HG03095 (cell line): ENCODE data around the gene KIF17.
"Not testable (repeated sequence)": the region's sequence is repeated elsewhere in the genome, so short reads cannot be mapped to it uniquely, and the experiment has no call there.

Experiments used
- ATAC-seq: cut with Tn5 transposase; IDR thresholded peaks from one replicate; pipeline ENCODE4 v1.9.1; 2021; ENCODE audit warnings: moderate library complexity; ENCODE audit not compliant: unreplicated experiment

The KIF17 gene

DNA sequence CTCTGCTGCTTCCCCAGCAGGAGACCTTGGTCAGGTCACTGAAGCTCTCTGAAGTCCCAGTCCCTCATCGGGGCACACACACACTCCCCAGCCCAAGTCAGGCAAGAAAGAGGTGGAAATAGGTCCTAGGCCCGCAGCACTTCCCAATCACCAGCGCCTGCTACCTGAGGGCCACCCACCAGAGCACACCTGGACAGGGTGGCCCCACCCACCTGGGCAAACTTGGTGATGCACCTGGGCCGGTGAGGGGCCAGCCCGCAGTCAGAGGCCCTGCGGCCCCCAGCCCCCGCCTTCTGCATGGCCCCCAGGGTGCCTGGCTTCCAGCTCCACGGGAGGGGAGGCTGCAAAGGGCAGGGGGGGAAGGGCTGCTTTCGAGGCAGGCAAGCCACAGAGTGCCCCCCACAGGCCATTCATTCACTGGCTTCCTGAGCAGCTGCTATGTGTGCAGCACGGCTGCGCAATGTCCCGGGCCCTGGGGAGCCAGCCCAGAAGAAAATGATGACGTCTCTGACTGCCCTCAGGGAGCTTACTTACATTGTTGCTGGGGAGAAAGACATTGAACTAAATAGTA is 10.0 kb upstream of the KIF17 start:
- no peak for ATAC-seq

DNA sequence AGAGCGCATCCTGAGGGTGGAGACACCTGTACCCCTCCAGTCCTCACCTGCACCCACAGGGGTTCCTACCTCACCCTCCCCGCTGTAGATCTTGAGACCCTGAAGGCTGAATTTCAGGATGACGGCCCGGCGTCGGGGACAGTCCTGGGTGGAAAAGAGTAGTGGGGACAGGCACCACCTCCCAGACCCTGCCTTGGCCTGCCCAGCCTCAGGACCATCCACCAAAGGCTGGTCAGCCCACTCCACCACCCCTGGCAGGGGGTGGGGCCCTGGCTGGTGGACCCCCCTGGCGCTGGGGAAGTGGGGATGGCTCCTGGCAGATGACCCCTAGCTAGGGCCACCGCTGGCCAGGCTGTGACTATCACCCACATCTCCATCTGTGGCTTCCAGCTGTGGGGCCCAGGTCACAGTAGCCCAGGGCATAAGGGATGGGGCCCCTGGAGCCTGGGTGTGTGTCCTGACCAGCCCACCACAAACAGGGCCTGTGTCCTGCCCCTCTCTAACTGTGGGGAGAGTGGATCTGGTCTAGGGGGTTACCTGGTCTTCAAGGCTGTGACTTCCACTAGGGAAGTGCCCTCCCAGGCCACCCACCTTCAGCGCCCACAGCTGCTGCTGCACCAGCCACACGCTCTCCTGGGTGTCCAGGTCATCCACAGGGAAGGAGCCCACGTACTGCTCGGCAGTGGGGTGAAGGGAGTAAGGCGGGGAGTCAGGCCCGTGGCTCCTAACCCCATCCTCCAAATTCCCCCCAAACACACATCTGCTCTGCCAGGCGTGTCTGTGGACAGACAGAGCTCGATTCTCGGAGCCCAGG is 9.3 kb upstream of the KIF17 start:
- ATAC-seq: no peak

DNA sequence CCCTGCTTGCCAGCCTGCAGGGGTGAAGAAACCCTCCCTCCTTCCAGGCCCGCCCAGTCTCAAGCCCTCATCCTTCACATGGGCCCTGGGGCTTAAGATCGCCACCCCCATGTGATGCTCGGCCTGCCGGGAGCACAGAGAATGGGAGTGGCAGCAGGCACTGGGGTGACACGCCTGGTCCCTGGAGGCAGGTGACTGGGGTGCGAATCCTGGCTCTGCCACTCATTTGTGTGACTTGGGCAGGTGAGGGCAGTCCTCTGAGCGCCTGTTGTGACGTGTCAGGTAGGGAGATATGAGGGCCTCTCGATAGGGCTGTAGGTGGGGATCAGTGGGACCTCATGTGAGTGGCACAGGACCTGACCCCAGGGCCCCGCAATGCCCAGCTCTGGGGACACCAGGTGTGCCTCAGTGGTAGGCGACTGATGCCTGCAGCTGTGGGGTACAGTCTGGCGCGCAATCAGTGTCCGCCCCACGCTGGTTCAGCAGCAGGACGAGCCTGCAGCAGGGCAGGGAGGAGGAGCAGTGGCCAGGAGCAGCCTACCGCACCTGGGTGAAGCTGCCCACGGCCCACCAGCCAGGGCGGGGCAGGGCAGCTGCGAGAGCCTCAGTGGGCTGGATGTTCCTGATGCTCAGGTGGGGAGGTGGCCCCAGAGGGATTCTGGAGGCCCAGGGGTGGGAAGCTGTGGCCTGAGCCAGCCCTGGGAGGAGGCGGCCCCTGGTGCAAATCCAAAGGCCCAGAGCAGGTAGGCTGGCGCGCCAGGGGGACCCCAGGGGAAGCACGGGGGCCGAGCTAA is 8.5 kb upstream of the KIF17 start:
- ATAC-seq: no peak

DNA sequence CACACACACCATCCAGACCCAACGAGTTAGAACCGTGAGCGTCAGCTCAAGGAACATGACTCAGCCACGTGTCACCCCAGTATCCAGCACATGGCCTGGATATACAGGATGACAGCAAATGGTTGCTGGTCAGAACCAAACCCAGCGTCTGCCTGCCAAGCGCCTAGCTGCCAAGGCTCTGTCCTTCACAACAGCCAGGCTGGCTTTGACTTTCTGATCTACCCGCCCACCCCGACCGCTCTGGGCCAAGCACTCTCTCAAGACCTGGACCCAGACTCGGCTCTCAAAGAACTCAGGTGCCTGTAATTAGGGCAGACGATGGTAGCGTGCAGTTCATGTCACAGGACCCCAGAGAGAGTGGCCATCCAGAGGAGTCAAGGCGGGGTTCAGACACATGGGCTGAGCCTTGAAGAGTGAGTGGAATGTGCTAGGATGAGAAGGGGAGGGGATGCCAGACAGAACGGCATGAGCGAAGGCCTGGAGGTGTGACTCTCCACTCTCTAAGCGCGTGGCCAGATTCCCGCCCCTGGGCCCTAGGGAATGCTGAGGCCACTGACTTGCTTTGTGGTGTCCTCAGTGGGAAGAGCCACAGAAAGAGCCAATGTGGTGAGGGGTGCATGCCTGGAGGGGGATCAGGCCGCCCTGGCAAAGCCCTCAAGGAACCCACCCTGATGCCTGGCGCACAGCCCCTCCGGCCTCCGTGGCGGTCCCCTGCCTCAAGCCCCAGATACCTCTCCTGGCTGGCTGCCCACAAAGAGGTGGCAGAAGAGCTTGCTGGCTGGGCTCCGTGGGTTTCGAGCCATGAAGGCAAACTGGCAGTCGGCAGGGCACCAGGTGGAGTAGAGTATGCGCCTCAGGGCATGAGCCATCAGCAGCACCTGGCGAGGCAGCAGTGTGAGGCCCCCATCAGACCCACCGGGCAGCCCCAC is 7.6 kb upstream of the KIF17 start:
- ATAC-seq: no peak

DNA sequence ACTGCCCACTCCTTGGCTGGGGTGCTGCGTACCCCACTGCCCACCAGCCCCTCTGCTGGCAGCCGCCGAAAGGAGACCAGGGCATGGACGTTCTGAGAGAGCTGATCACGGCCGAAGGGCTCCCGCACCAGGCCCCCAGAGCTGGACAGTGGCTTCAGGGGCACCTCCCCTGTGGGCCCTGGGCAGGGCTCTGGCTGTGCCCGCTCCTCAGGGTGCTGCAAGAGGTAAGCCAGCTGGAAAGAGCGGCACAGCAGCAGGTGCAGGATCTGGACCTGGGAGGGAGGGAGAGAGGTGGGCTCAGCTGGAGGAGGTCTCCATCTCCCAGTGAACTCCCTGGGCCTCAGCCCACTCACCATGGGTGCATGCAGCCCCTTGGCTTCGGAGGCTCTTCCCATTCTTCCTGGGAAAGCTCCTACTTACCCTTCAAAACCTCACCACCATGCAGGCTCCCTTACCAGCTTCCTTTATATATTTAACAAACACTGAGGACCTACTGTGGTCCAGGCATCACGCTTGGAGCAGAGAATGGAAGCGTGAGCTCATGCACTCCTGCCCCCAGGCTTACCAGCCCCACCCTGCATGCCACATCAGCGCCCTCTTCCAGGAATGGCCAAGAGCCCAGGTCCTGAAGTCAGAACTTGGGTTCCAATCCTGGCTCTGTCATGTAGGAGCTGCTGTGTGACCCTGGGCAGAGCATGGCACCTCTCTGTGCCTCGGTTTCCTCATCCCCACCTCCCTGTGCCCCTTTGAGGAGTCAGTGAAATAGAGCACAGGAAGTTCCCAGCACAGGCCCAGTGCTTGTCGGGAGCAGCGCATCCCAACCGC is 6.8 kb upstream of the KIF17 start:
- no peak for ATAC-seq

DNA sequence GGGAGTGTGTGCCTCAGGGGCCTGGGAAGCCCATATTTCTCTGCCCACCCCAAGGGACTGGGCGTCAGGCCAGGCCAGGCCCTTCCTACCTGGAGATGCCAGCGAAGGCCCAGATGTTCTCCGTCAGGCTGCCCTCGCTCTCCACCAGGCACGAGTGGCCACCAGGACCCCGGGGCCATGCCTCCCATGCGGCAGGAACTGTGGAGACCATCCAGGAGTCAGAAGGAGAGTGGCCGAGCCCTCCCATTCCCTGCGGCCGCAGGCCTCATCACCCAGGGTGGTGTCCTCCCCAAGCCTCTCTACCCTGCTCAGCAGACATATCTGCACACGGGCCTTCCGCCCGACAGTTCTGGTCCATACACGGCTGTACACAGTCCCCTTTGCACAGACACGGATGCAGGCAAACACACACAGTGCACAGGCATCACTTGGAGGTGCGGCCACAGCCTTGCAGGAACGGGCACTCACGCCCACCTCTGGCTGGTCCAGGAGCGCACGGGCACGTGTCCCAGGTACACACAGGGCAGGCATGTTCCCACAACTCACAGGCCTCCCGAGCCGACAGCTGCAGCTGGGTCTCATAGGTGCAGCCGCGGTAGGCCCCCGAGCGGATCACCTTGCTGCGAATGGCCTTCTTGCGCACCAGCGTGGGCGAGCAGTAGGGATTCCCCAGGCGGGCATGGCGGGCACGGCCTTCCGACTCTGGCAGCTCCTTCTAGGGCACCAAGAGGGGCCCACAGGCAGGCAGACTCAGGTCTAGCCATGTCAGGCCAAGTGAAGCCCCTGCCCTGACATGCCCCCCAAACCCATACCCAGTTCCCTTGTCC is 5.9 kb upstream of the KIF17 start:
- no peak for ATAC-seq

DNA sequence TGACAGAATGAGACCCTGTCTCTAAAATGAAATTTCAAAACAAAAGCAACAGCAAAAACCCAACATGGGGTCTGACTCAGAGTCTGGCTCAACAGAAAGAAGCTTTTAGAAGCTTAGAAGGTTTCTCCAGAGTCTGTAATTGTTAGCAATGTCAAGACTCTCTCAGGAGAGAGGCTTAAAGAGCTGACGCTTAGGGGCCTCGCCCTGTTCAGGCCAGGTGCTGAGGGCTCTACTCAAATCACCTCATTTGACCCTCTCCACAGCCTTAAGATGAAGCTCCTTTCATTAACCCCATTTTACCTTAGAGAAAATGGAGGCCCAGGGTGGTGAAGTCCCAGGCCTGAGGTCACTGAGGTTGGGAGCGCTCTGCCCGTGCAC is 5.3 kb upstream of the KIF17 start:
- no peak for ATAC-seq

DNA sequence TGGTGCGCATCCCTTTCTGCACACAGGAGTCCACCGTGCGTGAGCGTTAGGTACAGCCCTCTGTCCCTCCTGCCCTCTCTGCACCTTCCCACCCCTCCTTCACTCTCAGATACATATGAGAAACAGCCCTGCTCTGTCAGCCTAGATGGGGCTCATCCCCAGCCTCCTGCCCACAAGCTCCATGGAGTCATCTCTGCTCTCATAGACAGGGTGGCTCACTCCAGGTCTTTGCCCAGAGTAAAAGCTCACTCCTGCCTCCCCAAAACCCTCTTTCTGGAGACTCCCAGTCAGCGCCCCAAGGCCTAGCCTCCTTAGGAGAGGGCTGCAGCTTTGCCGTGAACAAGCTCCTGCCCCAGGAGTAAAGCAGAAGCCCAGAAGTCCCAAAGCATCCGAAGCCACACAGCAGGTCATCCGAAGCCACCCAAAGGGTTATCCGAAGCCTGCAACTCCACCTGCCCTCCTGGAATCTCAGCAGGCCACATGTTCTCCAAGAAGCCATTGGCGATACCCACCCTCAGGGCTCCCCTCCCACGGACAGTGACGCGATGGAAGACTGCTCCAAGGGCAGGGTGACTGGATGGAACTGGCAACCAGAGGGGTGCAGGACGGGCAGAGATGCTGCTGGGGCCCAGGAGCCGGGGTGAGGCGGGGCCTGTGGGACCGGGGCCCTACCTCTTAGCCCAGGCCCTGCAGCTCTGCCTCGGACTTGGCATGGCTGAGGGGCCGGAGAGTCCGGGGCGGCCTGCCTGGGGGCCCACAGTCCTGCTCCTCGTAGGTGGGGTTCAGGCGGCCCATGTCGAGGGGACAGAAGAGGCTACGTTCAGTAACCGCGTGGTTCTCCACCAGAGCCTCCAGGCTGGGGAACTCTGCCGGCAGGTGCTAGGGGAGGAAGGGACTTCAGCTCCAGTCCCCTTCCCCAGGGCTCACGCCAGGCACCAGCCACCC is 3.6 kb upstream of the KIF17 start:
- no peak for ATAC-seq

DNA sequence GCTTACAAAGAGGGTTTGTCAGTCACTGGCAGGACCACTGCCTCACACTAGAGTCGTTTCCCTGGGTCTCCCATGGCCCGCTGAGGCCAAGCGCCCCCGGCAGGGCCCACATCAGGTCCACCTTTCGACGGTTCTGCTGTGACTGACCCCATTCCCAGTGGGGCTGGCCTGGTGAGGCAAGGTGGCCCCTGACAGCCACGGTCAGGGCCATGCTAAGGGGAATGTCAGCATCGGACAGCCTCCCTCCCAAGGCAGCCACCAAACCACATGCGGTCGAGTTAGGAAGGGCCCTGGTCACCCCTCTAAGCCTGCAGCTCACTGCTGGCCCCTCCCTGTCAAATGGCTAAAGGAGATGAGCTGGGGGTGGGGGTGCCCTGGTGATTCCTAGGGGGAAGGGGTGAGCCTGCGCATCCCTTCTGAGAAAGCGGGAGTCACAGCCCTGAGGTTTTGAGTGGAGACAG is 2.9 kb upstream of the KIF17 start:
- no peak for ATAC-seq

DNA sequence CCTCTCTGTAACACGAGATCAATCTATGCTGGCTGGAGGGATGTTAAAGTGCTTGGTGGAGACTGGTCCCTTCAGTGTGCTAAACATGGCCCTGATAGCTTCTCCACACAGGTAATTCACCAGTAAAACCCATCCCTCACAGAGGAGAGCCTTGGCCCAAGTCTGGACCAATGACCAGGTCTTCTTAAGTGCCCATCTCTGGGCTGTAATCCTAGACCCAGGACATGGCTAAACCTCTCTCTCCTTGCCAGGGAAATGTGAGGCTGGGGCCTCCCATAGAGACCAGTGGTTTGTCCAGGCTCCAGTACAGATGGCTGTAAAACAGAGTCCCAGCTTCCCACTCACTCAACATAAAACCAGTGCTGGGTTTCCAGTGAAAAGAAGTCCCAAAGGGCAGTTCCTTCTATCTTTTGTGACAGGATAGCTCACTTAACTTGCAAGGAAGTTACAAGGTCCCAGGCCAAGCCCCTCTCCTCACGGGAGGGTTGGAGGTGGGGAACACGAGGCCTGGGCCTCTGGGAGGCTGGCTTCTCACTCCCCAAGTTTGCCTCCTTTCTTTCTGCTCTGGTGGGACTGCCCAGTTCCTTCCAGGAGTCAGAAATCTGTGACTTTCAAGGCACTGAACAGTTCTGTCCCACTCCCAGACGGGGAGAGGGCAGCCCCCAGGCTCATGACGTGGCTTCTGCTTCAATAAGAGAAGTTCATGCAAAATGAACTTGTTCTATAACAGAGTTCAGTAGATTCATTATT is 2.2 kb upstream of the KIF17 start:
- no peak for ATAC-seq

DNA sequence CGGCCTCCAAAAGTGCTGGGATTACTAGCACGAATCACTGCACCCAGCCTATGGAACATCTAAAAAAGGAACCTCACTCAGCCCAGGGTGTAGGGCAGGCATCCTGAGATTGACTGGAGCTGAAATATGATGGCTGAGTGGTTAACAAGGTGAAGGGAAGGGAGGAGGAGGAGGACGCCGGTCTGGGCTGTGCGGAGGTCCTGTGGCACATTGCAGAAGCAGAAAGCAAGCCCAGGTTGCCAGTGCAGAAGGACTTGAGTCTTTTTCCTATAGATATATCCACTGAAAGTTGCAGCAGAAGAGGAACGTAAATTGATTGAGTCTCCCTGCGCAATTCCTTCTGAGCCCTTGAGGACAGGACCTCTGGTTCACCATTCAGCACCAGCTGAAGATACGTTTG is 1.5 kb upstream of the KIF17 start:
- ATAC-seq: no peak

DNA sequence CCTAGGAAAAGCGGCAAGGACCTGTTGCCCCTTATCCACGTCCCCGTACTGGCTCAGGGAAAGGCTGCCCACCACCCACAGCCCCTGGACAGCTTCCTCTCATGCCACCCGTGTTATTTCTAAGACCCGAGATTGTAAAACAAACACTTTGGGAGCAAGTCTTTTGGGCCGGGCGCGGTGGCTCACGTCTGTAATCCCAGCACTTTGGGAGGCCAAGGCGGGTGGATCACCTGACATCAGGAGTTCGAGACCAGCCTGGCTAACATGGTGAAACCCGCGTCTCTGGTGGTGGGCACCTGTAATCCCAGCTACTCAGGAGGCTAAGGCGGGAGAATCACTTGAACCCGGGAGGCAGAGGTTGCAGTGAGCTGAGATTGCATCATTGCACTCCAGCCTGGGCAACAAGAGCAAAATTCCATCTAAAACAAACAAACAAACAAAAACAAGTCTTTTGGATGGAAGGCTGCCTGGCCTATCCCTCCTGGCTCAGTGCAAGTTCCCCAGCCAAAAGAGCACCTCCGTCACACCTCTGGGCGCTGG is 606 bp upstream of the KIF17 start:
- not testable (repeated sequence) for ATAC-seq

DNA sequence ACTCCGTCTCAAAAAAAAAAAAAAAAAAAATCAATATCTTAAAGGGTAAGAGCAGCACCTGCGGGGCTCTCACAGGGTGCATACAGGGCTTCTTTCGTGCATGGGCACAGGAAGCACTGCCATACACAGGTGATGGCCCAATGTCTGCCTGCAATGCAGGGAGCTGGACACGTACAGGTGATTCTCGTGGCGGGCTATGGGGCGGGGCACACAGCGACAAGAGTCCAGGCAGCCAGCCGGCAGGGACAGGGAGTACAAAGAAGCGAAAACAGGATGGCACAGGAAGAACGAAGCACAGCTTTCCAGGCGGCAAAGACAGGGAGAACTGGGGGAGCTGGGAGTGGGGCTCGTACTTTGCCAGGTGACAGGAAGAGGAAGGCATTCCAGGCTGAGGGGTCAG is 1.6 kb downstream of the KIF17 start:
- no peak for ATAC-seq

DNA sequence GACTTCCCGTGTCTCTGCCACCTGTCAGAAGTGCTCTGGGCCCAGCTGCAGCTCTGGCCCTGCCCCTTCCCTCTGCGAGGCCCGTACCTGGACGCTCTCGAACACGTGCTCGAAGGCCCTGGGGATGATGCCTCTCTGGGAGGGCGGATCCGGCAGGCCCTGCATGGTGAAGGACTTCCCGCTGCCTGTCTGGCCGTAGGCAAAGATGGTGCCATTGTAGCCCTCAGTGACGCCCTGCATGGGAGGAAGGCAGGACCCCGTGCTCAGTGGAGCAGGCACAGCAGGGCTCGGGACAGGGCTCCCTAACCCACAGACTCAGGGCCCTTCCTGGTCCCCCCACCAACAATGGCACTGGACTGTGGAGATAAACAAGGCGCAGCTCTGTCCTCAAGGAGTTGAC is 2.4 kb downstream of the KIF17 start:
- ATAC-seq: no peak

DNA sequence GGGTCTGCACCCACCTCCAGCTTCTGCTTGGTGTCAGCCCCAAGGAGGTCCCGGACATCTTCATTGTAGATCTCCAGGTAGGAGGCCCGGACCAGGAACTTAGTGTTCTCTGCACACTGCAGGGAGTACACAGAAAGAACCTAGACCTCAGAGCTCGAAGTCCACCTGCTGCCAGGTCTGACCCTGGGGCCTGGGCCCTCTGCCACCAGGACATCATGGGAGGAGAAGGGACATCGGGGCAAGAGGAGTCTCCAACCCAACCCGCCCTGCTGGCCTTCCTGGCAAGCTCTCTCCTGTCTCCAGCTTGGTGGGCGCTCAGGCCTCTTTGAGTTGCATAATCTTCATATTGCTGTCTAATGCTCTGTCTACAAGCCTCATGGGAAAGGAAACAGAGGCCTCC is 4.4 kb downstream of the KIF17 start:
- no peak for ATAC-seq

DNA sequence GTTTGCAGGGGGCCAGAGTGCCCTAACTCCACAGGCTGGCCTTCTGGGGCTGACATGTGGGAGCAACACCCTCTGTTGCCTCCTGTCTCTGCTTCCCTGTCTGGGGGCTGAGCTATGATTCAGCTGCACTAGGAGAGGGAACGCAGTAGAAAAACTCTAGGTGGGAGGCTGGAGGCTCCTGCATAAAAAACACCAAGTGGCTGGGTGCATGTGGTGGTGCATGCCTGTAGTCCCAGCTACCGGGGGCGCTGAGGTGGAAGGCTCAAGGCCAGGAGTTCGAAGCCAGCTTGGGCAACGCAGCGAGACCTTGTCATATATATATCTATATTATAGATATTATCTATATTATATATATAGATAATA is 5.6 kb downstream of the KIF17 start:
- no peak for ATAC-seq
